ENCODE results near the gene APOBEC3G. TPM values are rescaled to one million over a fixed set of nuclear protein-coding genes. Genes with fewer than 3 reads are reported as not detected.
"Not testable (repeated sequence)": the region's sequence is repeated elsewhere in the genome, so short reads cannot be mapped to it uniquely, and the experiment has no call there.

The APOBEC3G gene
- total RNA-seq, 1 donor from 2014 or later, result 9.3 TPM

- DNase-seq (ENCODE audit: low spot score in 2 of 2), result no peak
- H3K36me3 ChIP-seq, result no peaks in the 10 kb centered on the region
- H3K27me3 ChIP-seq, result no peaks in the 10 kb centered on the region
- H3K27ac ChIP-seq, result no peak overlapping the region
- H3K9me3 ChIP-seq, result no peaks in the 10 kb centered on the region
- H3K4me1 ChIP-seq, result peaks cover 4 to 5% of the 10 kb centered on the region in 2 donors
- H3K4me3 ChIP-seq, result no peak overlapping the region
- no peak for TF ChIP-seq CTCF (IDR thresholded peaks at IDR 0.05)
- intact Hi-C loops (cut with DNase I), result no loop called here
These were observed 3.1 kb upstream of the APOBEC3G start for GRCh38 chr22:39073981-39074380.

- H3K27me3 ChIP-seq; H3K4me1 ChIP-seq; intact Hi-C loops (cut with DNase I); H3K36me3 ChIP-seq; H3K9me3 ChIP-seq; DNase-seq (ENCODE audit: low spot score in 2 of 2): not testable (repeated sequence)
- peak overlapping the region in 1 of 2 donors; percentile 27 for H3K27ac ChIP-seq
- H3K4me3 ChIP-seq, result peak overlapping the region in 1 of 2 donors; percentile 66
These were observed 685 bp upstream of the APOBEC3G start for GRCh38 chr22:39076155-39077025.

GRCh38 chr22:39077912-39078311 lies 837 bp downstream of the APOBEC3G start:
- DNase-seq (ENCODE audit: low spot score in 2 of 2); H3K36me3 ChIP-seq; H3K4me1 ChIP-seq; H3K27me3 ChIP-seq; intact Hi-C loops (cut with DNase I); H3K9me3 ChIP-seq: not testable (repeated sequence)
- Histone ChIP-seq H3K27ac (peak overlapping the region in 1 of 2 donors; percentile 67), H3K4me3 (peak overlapping the region in 1 of 2 donors; percentile 66)

GRCh38 chr22:39078329-39078728 lies 1.3 kb downstream of the APOBEC3G start:
- intact Hi-C loops (cut with DNase I), result no loop called here
- DNase-seq (ENCODE audit: low spot score in 2 of 2), result no peak
- Histone ChIP-seq H3K27ac (no peak overlapping the region), H3K27me3 (no peaks in the 10 kb centered on the region), H3K9me3 (no peaks in the 10 kb centered on the region), H3K4me3 (no peak overlapping the region), H3K4me1 (peaks cover 4 to 5% of the 10 kb centered on the region in 2 donors), H3K36me3 (no peaks in the 10 kb centered on the region)
- no peak for TF ChIP-seq CTCF (IDR thresholded peaks at IDR 0.05)

- H3K9me3 ChIP-seq; H3K4me3 ChIP-seq; H3K27ac ChIP-seq; H3K27me3 ChIP-seq; H3K4me1 ChIP-seq; DNase-seq (ENCODE audit: low spot score in 2 of 2); intact Hi-C loops (cut with DNase I); H3K36me3 ChIP-seq: not testable (repeated sequence)
These were observed 2.1 kb downstream of the APOBEC3G start for GRCh38 chr22:39079054-39079637.

DNA sequence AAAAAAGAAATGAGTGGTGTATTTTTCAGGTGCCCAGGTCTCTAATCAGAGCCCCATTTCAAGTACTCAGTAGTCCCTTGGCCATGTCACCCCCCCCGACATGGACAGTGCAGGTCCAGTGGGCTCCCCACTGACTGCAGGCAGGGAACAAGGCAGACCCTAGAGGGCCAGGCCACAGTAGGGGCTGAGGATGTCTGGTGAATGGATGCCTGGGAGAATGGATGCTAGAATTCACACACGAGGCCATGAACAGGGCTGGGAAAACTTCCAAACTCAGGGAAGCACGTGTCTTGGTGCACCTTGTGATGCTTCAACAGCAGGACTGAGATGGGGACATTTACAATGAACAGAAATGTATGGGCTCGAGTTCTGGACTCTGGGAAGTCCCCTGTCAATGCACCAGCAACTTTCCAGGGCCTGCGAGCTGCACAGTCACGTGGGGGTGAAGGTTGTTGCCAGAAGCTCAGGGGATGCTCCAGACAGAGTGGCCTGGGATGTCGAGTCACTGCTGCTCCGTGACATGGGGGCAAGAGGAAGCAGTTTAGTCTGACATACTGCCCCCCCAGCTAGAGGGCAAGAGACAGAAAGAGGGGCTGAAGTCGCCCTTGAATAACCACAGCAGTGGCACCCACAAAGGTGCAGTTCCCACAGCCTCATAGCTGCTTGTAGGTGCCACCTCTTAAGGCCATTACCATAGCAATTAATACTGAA lies 3.1 kb downstream of the APOBEC3G start:
- intact Hi-C loops (cut with DNase I), result no loop called here
- Histone ChIP-seq H3K4me1 (peaks cover 4 to 5% of the 10 kb centered on the region in 2 donors), H3K27me3 (no peaks in the 10 kb centered on the region), H3K27ac (no peak overlapping the region), H3K36me3 (no peaks in the 10 kb centered on the region), H3K4me3 (no peak overlapping the region), H3K9me3 (no peaks in the 10 kb centered on the region)
- TF ChIP-seq CTCF (IDR thresholded peaks at IDR 0.05), result no peak
- no peak for DNase-seq (ENCODE audit: low spot score in 2 of 2)

DNA sequence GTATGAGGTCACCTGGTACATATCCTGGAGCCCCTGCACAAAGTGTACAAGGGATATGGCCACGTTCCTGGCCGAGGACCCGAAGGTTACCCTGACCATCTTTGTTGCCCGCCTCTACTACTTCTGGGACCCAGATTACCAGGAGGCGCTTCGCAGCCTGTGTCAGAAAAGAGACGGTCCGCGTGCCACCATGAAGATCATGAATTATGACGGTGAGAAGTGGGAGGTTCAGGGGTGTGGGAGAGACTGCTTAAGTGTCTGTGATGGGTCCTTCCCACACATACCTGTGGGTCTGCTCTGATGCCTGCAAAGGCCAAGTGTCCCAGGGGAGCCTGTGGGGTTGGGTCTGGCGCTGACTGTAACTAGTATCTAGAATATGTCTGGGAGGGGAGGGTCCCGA lies 3.9 kb downstream of the APOBEC3G start:
- Histone ChIP-seq H3K36me3 (no peaks in the 10 kb centered on the region), H3K9me3 (no peaks in the 10 kb centered on the region), H3K4me1 (peaks cover 4 to 5% of the 10 kb centered on the region in 2 donors), H3K4me3 (no peak overlapping the region), H3K27ac (no peak overlapping the region), H3K27me3 (no peaks in the 10 kb centered on the region)
- intact Hi-C loops (cut with DNase I), result no loop called here
- no peak for TF ChIP-seq CTCF (IDR thresholded peaks at IDR 0.05)
- DNase-seq (ENCODE audit: low spot score in 2 of 2), result no peak

Measured in ascending aorta (tissue), 2 donors.